WERI-Rb-1 (cell line): ENCODE results near the gene LEMD1.
A peak's percentile ranks its signal among the peaks of the same experiment; 100 is the strongest.

Experiments
- DNase-seq: peaks from one replicate; pipeline ENCODE4 v3.0.0-alpha.2; 2020
- H3K27ac ChIP-seq: fragments of 250-450 bp; sonication (Bioruptor Pico); 2 replicates; pipeline ENCODE4 v1.5.1; 2020; ENCODE audit warnings: mild to moderate bottlenecking, moderate library complexity
- H3K27me3 ChIP-seq: fragments of 250-450 bp; sonication (Bioruptor Pico); 2 replicates; pipeline ENCODE4 v1.5.1; 2021; ENCODE audit warnings: mild to moderate bottlenecking, low read depth, moderate library complexity; ENCODE audit not compliant: insufficient read depth, severe bottlenecking
- H3K36me3 ChIP-seq: fragments of 250-450 bp; sonication (Bioruptor Pico); 2 replicates; pipeline ENCODE4 v1.5.1; 2020; ENCODE audit warnings: mild to moderate bottlenecking, moderate library complexity
- H3K4me3 ChIP-seq: 2 replicates; pipeline ENCODE4 v1.5.1; 2011; ENCODE audit warnings: low read depth, mild to moderate bottlenecking, control low read depth, low read length
- H3K9me3 ChIP-seq: fragments of 250-450 bp; sonication (Bioruptor Pico); 2 replicates; pipeline ENCODE4 v1.5.1; 2021; ENCODE audit warnings: mild to moderate bottlenecking, moderate library complexity; ENCODE audit not compliant: severe bottlenecking
- TF ChIP-seq, protein P1 (sequence below): IDR thresholded peaks from 2 replicates; pipeline ENCODE4 v1.5.1; 2011; ENCODE audit warnings: low read depth, mild to moderate bottlenecking, control low read depth, inconsistent platforms, low read length

LEMD1 gene

DNA sequence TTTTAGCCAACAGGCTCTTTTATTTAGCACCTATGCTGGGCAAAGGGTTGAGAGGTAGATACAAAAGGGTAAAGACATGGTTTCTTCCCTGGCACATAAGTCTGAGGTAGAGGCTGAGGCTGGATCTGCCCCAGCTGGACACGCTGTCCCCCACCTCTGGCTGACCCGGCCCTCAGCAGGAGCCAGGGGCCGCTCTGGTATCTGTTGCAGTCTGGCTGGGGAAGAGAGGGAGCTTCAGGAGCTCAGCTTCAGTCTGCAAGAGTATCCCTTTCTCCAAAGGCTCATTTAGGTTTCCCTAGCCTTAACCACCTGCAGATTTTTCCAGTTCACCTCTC is 19.8 kb upstream of the LEMD1 start:
- H3K27me3 ChIP-seq: no peaks in the 10 kb centered on the region
- TF ChIP-seq, protein P1, sequence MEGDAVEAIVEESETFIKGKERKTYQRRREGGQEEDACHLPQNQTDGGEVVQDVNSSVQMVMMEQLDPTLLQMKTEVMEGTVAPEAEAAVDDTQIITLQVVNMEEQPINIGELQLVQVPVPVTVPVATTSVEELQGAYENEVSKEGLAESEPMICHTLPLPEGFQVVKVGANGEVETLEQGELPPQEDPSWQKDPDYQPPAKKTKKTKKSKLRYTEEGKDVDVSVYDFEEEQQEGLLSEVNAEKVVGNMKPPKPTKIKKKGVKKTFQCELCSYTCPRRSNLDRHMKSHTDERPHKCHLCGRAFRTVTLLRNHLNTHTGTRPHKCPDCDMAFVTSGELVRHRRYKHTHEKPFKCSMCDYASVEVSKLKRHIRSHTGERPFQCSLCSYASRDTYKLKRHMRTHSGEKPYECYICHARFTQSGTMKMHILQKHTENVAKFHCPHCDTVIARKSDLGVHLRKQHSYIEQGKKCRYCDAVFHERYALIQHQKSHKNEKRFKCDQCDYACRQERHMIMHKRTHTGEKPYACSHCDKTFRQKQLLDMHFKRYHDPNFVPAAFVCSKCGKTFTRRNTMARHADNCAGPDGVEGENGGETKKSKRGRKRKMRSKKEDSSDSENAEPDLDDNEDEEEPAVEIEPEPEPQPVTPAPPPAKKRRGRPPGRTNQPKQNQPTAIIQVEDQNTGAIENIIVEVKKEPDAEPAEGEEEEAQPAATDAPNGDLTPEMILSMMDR: no peak
- H3K27ac ChIP-seq: peak overlapping the region; percentile 16; the same call in 1 of the 2 replicates
- H3K4me3 ChIP-seq: no peak overlapping the region
- DNase-seq: no peak
- no peaks in the 10 kb centered on the region for H3K9me3 ChIP-seq
- H3K36me3 ChIP-seq: no peaks in the 10 kb centered on the region

- Histone ChIP-seq H3K27ac (no peak overlapping the region), H3K36me3 (no peaks in the 10 kb centered on the region), H3K4me3 (no peak overlapping the region), H3K27me3 (no peaks in the 10 kb centered on the region), H3K9me3 (no peaks in the 10 kb centered on the region)
- TF ChIP-seq, protein P1: no peak
- DNase-seq: no peak
Measured at GRCh38 chr1:205441318-205441633, 19.4 kb upstream of the LEMD1 start.

DNA sequence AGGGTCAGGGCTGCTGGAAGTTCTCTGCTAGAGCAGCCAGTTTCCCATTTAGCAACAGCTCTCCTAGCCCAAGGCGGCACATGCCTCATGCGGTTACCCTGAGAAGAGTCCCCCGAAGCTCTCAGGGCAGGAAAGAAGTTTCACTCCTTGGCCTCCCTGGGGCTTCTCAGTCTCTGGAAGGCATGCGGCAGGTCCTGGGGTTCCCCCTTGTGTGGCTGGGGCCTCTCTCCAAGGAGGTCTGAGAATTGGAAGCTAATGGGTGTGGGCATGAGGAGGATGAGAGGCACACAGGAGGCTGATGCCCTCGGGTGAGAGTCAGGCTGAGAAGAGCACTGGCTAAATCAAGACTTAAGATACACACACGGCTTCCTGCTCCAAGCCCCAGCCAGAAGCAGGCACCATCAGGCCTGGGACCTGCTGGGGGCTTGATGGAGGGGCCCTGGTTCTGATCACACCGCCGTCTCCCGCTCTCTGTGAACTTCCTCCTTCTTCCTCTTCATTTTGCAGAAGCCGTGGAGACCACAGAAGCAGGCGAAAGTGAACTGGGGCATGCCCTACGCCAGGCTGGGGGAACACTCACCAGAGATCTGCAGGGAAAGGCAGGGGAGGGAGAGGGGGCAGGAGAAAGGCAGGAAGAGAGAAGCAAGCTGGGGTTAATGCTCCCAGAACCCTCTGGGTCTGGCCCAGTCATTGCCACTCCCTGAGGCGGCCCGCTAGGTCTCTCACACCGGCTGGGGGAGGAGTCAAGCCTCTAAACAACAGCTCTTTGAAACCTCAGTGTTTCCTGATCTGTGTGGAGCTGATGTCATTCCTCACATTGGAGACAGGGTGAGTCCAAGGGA is 18.8 kb upstream of the LEMD1 start:
- Histone ChIP-seq H3K27me3 (no peaks in the 10 kb centered on the region), H3K27ac (no peak overlapping the region), H3K9me3 (no peaks in the 10 kb centered on the region), H3K36me3 (no peaks in the 10 kb centered on the region), H3K4me3 (no peak overlapping the region)
- peak; percentile 83 for DNase-seq
- TF ChIP-seq, protein P1: no peak

- H3K9me3 ChIP-seq: no peaks in the 10 kb centered on the region
- no peak overlapping the region for H3K4me3 ChIP-seq
- TF ChIP-seq, protein P1: no peak
- peaks cover 4% of the 10 kb centered on the region for H3K27me3 ChIP-seq
- no peak for DNase-seq
- H3K27ac ChIP-seq: no peak overlapping the region
- no peaks in the 10 kb centered on the region for H3K36me3 ChIP-seq
Measured at GRCh38 chr1:205440121-205440475, 18.2 kb upstream of the LEMD1 start.

DNA sequence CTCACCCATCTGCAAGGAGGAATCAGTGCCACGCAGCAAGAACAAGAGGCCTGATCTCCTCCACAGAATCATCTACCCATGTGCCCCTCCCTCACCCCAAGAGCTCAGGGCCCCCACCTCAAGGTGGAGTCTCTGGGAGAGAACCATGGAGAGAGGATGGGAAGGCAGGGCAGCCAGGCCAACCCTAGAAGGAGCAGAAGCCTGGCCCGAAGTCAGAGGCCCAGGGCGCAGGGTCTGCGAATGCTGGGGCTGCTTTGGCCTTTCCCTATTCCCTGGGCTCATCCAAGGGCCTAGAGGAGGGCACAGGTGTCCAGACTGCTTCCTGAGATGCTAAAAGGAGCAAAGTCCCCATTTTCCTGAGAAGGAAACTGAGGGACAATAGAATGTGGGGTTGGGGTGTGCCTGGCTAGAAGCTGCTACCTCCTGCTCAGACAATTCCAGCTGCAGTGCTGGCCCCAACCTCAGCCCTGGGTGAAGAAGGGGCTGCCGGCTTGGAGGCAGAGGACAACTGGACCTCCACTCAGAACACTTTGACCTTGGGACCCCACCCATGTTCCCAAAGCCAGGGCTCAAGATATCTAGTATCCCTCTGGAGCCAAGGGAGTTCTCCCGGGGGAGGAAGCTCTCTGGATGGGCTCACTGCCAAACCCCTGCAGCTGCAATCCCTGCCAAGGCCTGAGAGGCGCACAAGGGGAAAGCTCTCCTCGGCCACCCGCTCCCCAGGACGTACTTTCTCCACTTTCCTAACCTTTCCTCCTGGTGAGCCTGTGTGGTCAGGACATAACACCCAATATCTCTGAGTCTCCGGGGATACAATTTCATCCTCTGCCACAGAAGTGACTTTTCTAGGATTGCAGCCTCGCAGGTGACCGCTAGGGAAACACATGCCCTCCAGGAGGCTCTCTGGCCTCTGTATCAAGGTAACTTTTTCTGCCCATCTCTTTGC is 16.6 kb upstream of the LEMD1 start:
- Histone ChIP-seq H3K27me3 (peaks cover 8% of the 10 kb centered on the region), H3K27ac (no peak overlapping the region), H3K36me3 (no peaks in the 10 kb centered on the region), H3K9me3 (no peaks in the 10 kb centered on the region), H3K4me3 (no peak overlapping the region)
- TF ChIP-seq, protein P1: peak; percentile 89
- DNase-seq: peak; percentile 89
